GM12891 (cell line): ENCODE data around the gene SLC37A1.

ENCODE experiments used
- POLR2A ChIP-seq: IDR thresholded peaks from 2 replicates; pipeline ENCODE4 v1.6.1; 2011; ENCODE audit warnings: low read depth, low read length, control low read depth
- POLR2AphosphoS5 ChIP-seq: IDR thresholded peaks from 2 replicates; pipeline ENCODE4 v1.6.1; 2011; ENCODE audit warnings: low read depth, low read length, control low read depth
- POU2F2 ChIP-seq: IDR thresholded peaks from 2 replicates; pipeline ENCODE4 v1.6.1; 2011; ENCODE audit warnings: low read depth, mild to moderate bottlenecking, control low read depth, low read length, moderate library complexity
- TAF1 ChIP-seq: IDR thresholded peaks from 2 replicates; pipeline ENCODE4 v1.6.1; 2011; ENCODE audit warnings: low read depth, low read length, control low read depth

GRCh38 chr21:42536601-42537000 lies 22.9 kb downstream of the SLC37A1 start:
- no peak for TF ChIP-seq POLR2A
- TF ChIP-seq TAF1 = no peak
- TF ChIP-seq POLR2AphosphoS5 = no peak
- no peak for TF ChIP-seq POU2F2
